Vagina (tissue), 2 donors: Measurements from ENCODE around the gene PPP1R36.

Source experiments
- POLR2A ChIP-seq, 2 donors: fragments of 450-650 bp; IDR thresholded peaks; one replicate each; pipeline ENCODE4 v1.6.1; 2017; ENCODE audit warnings: antibody characterized with exemption in 2 of 2, mild to moderate bottlenecking in 2 of 2, moderate library complexity in 2 of 2
- TF ChIP-seq, protein P1 (sequence below), 3 experiments: fragments of 450-650 bp in 2 of 3; fragments of 200-600 bp in 1 of 3; sonication (generic) in 1 of 3; IDR thresholded peaks; one replicate each; pipeline ENCODE4 v1.5.1; 2017 to 2019; ENCODE audit warnings: antibody characterized with exemption in 3 of 3, mild to moderate bottlenecking in 2 of 3, moderate library complexity in 2 of 3

DNA sequence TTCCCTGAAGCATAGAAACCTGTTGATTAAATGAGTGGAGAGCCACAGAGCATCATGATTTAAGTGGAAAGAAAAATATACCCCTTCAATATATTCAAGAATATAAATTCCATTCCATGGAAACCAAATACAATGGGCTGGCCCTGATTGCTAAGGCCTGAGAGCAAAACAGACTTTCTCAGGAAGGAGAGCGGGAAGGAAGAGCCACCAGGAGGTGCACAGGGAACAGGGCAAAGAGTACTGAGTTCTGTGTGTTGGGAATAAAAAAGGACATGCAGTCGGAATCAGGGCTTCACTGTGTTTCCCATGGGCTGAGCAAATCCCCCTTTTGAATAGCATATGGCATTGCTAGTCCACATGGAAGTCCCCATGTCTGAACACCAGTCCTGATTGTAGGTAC, 84.8 kb downstream of the PPP1R36 start:
- TF ChIP-seq, protein P1, sequence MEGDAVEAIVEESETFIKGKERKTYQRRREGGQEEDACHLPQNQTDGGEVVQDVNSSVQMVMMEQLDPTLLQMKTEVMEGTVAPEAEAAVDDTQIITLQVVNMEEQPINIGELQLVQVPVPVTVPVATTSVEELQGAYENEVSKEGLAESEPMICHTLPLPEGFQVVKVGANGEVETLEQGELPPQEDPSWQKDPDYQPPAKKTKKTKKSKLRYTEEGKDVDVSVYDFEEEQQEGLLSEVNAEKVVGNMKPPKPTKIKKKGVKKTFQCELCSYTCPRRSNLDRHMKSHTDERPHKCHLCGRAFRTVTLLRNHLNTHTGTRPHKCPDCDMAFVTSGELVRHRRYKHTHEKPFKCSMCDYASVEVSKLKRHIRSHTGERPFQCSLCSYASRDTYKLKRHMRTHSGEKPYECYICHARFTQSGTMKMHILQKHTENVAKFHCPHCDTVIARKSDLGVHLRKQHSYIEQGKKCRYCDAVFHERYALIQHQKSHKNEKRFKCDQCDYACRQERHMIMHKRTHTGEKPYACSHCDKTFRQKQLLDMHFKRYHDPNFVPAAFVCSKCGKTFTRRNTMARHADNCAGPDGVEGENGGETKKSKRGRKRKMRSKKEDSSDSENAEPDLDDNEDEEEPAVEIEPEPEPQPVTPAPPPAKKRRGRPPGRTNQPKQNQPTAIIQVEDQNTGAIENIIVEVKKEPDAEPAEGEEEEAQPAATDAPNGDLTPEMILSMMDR (IDR thresholded peaks at IDR 0.05): no peak
- TF ChIP-seq POLR2A (IDR thresholded peaks at IDR 0.05): no peak
